ENCODE measurements around the gene RAB27A.

DNA sequence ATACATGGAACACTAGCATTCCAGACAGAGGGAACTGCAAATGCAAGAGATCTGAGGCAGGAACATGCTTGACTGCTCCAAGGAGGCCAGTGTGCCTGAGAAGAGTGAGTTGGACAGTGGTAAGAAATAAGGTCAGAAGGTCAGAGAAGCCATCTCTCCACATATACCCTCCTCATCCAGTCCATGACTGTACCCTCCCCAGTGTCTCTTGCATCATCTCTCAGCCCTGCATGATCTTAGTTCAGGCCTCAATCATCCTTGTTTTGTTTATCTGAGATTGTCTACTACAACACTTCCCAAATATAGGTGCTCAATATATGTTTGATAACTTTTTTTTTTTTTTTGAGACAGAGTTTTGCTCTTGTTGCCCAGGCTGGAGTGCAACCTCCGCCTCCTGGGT, 87.4 kb downstream of the RAB27A start:
- TF ChIP-seq, protein P1, sequence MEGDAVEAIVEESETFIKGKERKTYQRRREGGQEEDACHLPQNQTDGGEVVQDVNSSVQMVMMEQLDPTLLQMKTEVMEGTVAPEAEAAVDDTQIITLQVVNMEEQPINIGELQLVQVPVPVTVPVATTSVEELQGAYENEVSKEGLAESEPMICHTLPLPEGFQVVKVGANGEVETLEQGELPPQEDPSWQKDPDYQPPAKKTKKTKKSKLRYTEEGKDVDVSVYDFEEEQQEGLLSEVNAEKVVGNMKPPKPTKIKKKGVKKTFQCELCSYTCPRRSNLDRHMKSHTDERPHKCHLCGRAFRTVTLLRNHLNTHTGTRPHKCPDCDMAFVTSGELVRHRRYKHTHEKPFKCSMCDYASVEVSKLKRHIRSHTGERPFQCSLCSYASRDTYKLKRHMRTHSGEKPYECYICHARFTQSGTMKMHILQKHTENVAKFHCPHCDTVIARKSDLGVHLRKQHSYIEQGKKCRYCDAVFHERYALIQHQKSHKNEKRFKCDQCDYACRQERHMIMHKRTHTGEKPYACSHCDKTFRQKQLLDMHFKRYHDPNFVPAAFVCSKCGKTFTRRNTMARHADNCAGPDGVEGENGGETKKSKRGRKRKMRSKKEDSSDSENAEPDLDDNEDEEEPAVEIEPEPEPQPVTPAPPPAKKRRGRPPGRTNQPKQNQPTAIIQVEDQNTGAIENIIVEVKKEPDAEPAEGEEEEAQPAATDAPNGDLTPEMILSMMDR (IDR thresholded peaks at IDR 0.05): no peak
- TF ChIP-seq POLR2A (IDR thresholded peaks at IDR 0.05) (no peak), POLR2AphosphoS5 (IDR thresholded peaks at IDR 0.05) (no peak), EP300 (IDR thresholded peaks at IDR 0.05) (no peak)
